GM23338 (cell line): Measurements from ENCODE around the gene LIMCH1. TPM values are rescaled to one million over a fixed set of nuclear protein-coding genes. Genes with fewer than 3 reads are reported as not detected.

Experiments used
- ATAC-seq: fragments of 200-7000 bp; cut with Tn5 transposase; 3 replicates; pipeline ENCODE4 v1.9.1; 2020
- DNase-seq: peaks from one replicate; pipeline ENCODE4 v3.0.0-alpha.2; 2015; ENCODE audit warnings: low spot score
- H2AFZ ChIP-seq: fragments of 200-600 bp; sonication (generic); 2 replicates; pipeline ENCODE4 v1.8.0; 2016; ENCODE audit warnings: antibody characterized with exemption, mild to moderate bottlenecking, moderate library complexity
- H3F3A ChIP-seq: fragments of 200-600 bp; sonication (generic); replicated peaks from 2 replicates; pipeline ENCODE4 v1.8.0; 2017; ENCODE audit warnings: antibody characterized with exemption, mixed run types, low read depth
- H3K27ac ChIP-seq: fragments of 200-600 bp; sonication (generic); 2 replicates; pipeline ENCODE4 v1.6.1; 2016; ENCODE audit warnings: low read depth
- H3K27me3 ChIP-seq: fragments of 200-600 bp; sonication (generic); 2 replicates; pipeline ENCODE4 v1.8.0; 2016; ENCODE audit warnings: mild to moderate bottlenecking, mixed run types, moderate library complexity; ENCODE audit not compliant: insufficient read depth
- H3K36me3 ChIP-seq: fragments of 200-600 bp; sonication (generic); 2 replicates; pipeline ENCODE4 v1.8.0; 2016; ENCODE audit warnings: mild to moderate bottlenecking; ENCODE audit not compliant: insufficient read depth
- H3K4me1 ChIP-seq: fragments of 200-600 bp; sonication (generic); 2 replicates; pipeline ENCODE4 v1.8.0; 2016; ENCODE audit warnings: mild to moderate bottlenecking, moderate library complexity; ENCODE audit not compliant: insufficient read depth
- H3K4me2 ChIP-seq: fragments of 200-600 bp; sonication (generic); 2 replicates; pipeline ENCODE4 v1.7.1; 2017; ENCODE audit warnings: mixed run types
- H3K4me3 ChIP-seq: fragments of 200-600 bp; sonication (generic); 2 replicates; pipeline ENCODE4 v1.6.1; 2016; ENCODE audit warnings: mixed run types
- H3K79me2 ChIP-seq: fragments of 200-600 bp; sonication (generic); replicated peaks from 2 replicates; pipeline ENCODE4 v1.8.0; 2017; ENCODE audit warnings: mild to moderate bottlenecking; ENCODE audit not compliant: insufficient read depth
- H3K9me2 ChIP-seq: fragments of 200-600 bp; sonication (generic); 2 replicates; pipeline ENCODE4 v1.8.0; 2017; ENCODE audit not compliant: insufficient read depth
- H4K20me1 ChIP-seq: fragments of 200-600 bp; sonication (generic); replicated peaks from 2 replicates; pipeline ENCODE4 v1.8.0; 2017; ENCODE audit warnings: mild to moderate bottlenecking; ENCODE audit not compliant: insufficient read depth
- H3K27ac Mint-ChIP-seq: 2 replicates; pipeline ENCODE4 v1.8.0; 2020; ENCODE audit warnings: inconsistent platforms, mild to moderate bottlenecking, moderate library complexity, mixed read lengths
- H3K27me3 Mint-ChIP-seq: 3 replicates; pipeline ENCODE4 v1.8.0; 2022; ENCODE audit warnings: low read depth, mild to moderate bottlenecking, moderate library complexity, mixed read lengths, inconsistent platforms; ENCODE audit not compliant: insufficient read depth, poor library complexity
- H3K36me3 Mint-ChIP-seq: 3 replicates; pipeline ENCODE4 v1.8.0; 2021; ENCODE audit warnings: low read depth, mild to moderate bottlenecking, inconsistent platforms, moderate library complexity, mixed read lengths
- H3K4me1 Mint-ChIP-seq: 3 replicates; pipeline ENCODE4 v1.8.0; 2020; ENCODE audit warnings: mild to moderate bottlenecking, inconsistent platforms, mixed read lengths
- H3K4me3 Mint-ChIP-seq: 3 replicates; pipeline ENCODE4 v1.8.0; 2021; ENCODE audit warnings: moderate library complexity, mild to moderate bottlenecking, inconsistent platforms, mixed read lengths
- H3K9me3 Mint-ChIP-seq: 3 replicates; pipeline ENCODE4 v1.8.0; 2020; ENCODE audit warnings: moderate library complexity, mild to moderate bottlenecking, inconsistent platforms, mixed read lengths
- CREB1 ChIP-seq: fragments of 250-450 bp; sonication (Bioruptor Pico); IDR thresholded peaks from 2 replicates; pipeline ENCODE4 v1.5.0; 2020; ENCODE audit warnings: low read depth, mild to moderate bottlenecking, moderate library complexity
- EZH2 ChIP-seq: fragments of 200-600 bp; sonication (generic); IDR thresholded peaks from one replicate; pipeline ENCODE4 v1.8.0; 2017; ENCODE audit warnings: antibody characterized with exemption, mild to moderate bottlenecking, low read depth; ENCODE audit not compliant: unreplicated experiment
- EZH2phosphoT487 ChIP-seq: fragments of 200-600 bp; sonication (generic); IDR thresholded peaks from one replicate; pipeline ENCODE4 v1.8.1; 2018; ENCODE audit warnings: antibody characterized with exemption; ENCODE audit not compliant: unreplicated experiment
- JUNB ChIP-seq: IDR thresholded peaks from one replicate; pipeline ENCODE4 v1.6.1; 2016; ENCODE audit warnings: antibody characterized with exemption; ENCODE audit not compliant: unreplicated experiment
- STAT1 ChIP-seq: IDR thresholded peaks from one replicate; pipeline ENCODE4 v1.6.1; 2016; ENCODE audit warnings: antibody characterized with exemption; ENCODE audit not compliant: unreplicated experiment
- ZNF114 ChIP-seq: fragments of 250-450 bp; sonication (Bioruptor Pico); IDR thresholded peaks from 2 replicates; pipeline ENCODE4 v1.5.0; 2020; ENCODE audit warnings: mild to moderate bottlenecking, moderate library complexity
- ZNF331 ChIP-seq: fragments of 250-450 bp; sonication (Bioruptor Pico); IDR thresholded peaks from 2 replicates; pipeline ENCODE4 v1.5.0; 2020; ENCODE audit warnings: low read depth, mild to moderate bottlenecking, moderate library complexity
- ZNF462 ChIP-seq: fragments of 250-450 bp; sonication (Bioruptor Pico); IDR thresholded peaks from 2 replicates; pipeline ENCODE4 v1.5.0; 2020; ENCODE audit warnings: mild to moderate bottlenecking, moderate library complexity
- polyA plus RNA-seq: library from polyadenylated mRNA; unstranded; fragments of >200 nt; fragmentation: Nextera tagmentation; extraction: Ambion mirVana; gene quantifications from 2 replicates; pipeline ENCODE4 v1.2.1, GENCODE V29; 2016
- total RNA-seq: library from RNA; depleted of rRNA; stranded (reverse); fragments of >200 nt; shearing (Covaris generic); gene quantifications from 2 replicates; pipeline ENCODE4 v1.2.3, GENCODE V29; 2014
- TF ChIP-seq, protein P1 (sequence below), 2 experiments: fragments of 200-600 bp in 1 of 2; sonication (generic) in 1 of 2; conservative IDR thresholded peaks; 2 replicates each; pipeline versions ENCODE4 v1.5.1 to v1.6.1; 2016 to 2017; ENCODE audit warnings: antibody characterized with exemption in 2 of 2, low read depth in 2 of 2, mild to moderate bottlenecking in 2 of 2, moderate library complexity in 1 of 2
- TF ChIP-seq, protein P2 (sequence below): IDR thresholded peaks from 2 replicates; pipeline ENCODE4 v1.6.1; 2016; ENCODE audit warnings: antibody characterized with exemption

Gene LIMCH1
- total and polyA plus RNA-seq, 2 experiments from 2014 or later: 1.5 TPM

DNA sequence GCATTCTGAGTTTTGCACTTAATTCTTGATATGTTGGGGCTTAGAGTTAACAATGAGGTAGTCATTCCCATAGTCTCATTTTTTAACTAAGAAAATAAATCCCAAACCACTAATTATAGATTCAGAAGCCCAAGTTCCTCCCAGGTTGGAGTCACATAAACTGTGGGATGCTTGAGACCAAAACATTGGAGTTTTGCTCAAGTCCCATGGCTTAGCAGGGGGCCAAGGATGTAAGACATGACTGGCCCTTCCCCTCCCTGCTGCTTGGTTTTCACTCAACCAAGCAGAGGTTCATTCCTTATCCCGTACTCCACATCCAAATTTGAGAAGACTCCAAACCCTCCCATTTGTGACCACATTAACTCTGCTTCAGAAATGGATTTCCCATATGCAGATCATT is 101.3 kb downstream of the LIMCH1 start (continued):
- no peak for TF ChIP-seq ZNF462 (CRISPR knock-in tag)
- no peak for TF ChIP-seq STAT1
- TF ChIP-seq, protein P1, sequence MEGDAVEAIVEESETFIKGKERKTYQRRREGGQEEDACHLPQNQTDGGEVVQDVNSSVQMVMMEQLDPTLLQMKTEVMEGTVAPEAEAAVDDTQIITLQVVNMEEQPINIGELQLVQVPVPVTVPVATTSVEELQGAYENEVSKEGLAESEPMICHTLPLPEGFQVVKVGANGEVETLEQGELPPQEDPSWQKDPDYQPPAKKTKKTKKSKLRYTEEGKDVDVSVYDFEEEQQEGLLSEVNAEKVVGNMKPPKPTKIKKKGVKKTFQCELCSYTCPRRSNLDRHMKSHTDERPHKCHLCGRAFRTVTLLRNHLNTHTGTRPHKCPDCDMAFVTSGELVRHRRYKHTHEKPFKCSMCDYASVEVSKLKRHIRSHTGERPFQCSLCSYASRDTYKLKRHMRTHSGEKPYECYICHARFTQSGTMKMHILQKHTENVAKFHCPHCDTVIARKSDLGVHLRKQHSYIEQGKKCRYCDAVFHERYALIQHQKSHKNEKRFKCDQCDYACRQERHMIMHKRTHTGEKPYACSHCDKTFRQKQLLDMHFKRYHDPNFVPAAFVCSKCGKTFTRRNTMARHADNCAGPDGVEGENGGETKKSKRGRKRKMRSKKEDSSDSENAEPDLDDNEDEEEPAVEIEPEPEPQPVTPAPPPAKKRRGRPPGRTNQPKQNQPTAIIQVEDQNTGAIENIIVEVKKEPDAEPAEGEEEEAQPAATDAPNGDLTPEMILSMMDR (conservative IDR thresholded peaks at IDR 0.05; ENCODE audit: low read depth in 2 of 2): no peak
- no peak for TF ChIP-seq EZH2
- no peak for TF ChIP-seq JUNB
- TF ChIP-seq EZH2phosphoT487: no peak
- no peak for TF ChIP-seq CREB1 (CRISPR knock-in tag)

DNA sequence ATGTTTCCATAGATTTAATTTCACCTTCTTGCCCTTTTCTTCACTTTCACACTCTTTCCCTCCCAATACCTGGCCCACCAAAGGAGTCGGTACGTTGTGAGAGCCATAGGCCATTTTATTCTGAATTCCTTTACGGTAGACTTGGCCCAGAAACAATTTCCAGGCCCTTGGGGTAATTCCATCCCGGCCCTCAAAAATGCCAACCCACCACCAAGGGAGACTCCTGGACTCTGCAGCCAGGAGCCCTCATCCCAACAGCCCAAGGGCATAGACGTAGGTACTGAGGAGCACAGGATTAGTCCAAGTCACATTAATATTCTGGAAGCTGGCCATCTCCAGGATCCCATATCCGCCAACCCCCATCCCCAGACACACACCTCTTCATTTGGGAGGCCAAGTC is 102.9 kb downstream of the LIMCH1 start:
- Mint-ChIP-seq H3K36me3 (no peaks in the 10 kb centered on the region), H3K4me3 (no peak overlapping the region), H3K4me1 (peaks cover 20% of the 10 kb centered on the region), H3K9me3 (no peaks in the 10 kb centered on the region), H3K27me3 (peaks cover 11% of the 10 kb centered on the region), H3K27ac (no peak overlapping the region)
- Histone ChIP-seq H3K9me2 (no peaks in the 10 kb centered on the region; the same call in 1 of the 2 replicates), H3K27ac (no peak overlapping the region), H4K20me1 (no peaks in the 10 kb centered on the region), H3K4me3 (no peak overlapping the region), H3F3A (no peaks in the 10 kb centered on the region), H3K79me2 (no peaks in the 10 kb centered on the region), H3K4me2 (no peak overlapping the region), H2AFZ (no peak overlapping the region), H3K36me3 (no peaks in the 10 kb centered on the region), H3K27me3 (peaks cover 11% of the 10 kb centered on the region), H3K4me1 (peaks cover 15% of the 10 kb centered on the region)
- no peak for DNase-seq
- no peak for ATAC-seq
- TF ChIP-seq ZNF114 (CRISPR knock-in tag): no peak
- no peak for TF ChIP-seq ZNF331 (CRISPR knock-in tag)
- TF ChIP-seq, protein P2, sequence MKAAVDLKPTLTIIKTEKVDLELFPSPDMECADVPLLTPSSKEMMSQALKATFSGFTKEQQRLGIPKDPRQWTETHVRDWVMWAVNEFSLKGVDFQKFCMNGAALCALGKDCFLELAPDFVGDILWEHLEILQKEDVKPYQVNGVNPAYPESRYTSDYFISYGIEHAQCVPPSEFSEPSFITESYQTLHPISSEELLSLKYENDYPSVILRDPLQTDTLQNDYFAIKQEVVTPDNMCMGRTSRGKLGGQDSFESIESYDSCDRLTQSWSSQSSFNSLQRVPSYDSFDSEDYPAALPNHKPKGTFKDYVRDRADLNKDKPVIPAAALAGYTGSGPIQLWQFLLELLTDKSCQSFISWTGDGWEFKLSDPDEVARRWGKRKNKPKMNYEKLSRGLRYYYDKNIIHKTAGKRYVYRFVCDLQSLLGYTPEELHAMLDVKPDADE: no peak
